HCT116 (cell line): ENCODE results near the gene NAALADL2. TPM values are rescaled to one million over a fixed set of nuclear protein-coding genes. Genes with fewer than 3 reads are reported as not detected.

Experiments used
- ATAC-seq: fragments of 200-7000 bp; cut with Tn5 transposase; 2 replicates; pipeline ENCODE4 v1.9.1; 2020; ENCODE audit warnings: mild to moderate bottlenecking, moderate library complexity
- BruUV-seq: library from RNA; stranded (reverse); fragments of 400-500 nt; replicated peaks from 2 replicates; lab custom pipeline; 2021; lab: Mats Ljungman, UMichigan
- CTCF ChIA-PET: fragments of 300-600 bp; sonication (Branson Sonifier 250); formaldehyde crosslinking; loops from one replicate; lab custom pipeline; 2021; ENCODE audit warnings: antibody characterized with exemption; lab: Charles Lee
- POLR2A ChIA-PET: fragments of 300-600, 350-600 bp; sonication (Branson Sonifier 250); formaldehyde crosslinking; loops from one replicate; lab custom pipeline; 2021; ENCODE audit warnings: antibody characterized with exemption; lab: Charles Lee
- RAD21 ChIA-PET, 2 experiments: fragments of 300-600 bp; sonication (Branson Sonifier 250); formaldehyde crosslinking; loops; one replicate each; lab custom pipeline; 2023; ENCODE audit warnings: low total read pairs in 2 of 2; ENCODE audit not compliant: uncharacterized antibody in 2 of 2, unreplicated experiment in 2 of 2, low non-redundant PET in 1 of 2; lab: Charles Lee
- DNase-seq: peaks from one replicate; pipeline ENCODE4 v3.0.0-alpha.2; 2010; ENCODE audit warnings: low read depth, low spot score
- H2AFZ ChIP-seq: fragments of 200-600 bp; shearing (Covaris generic), sonication (generic); 2 replicates; pipeline ENCODE4 v1.6.1; 2017; ENCODE audit warnings: low read depth, mixed run types, mixed read lengths, antibody characterized with exemption, low read length; ENCODE audit not compliant: poor library complexity, severe bottlenecking
- H3K27ac ChIP-seq: 2 replicates; pipeline ENCODE4 v1.5.1; 2012; ENCODE audit warnings: low read depth, low read length
- H3K27me3 ChIP-seq: fragments of 200-600 bp; sonication (generic); 2 replicates; pipeline ENCODE4 v1.6.1; 2016; ENCODE audit warnings: mixed run types, low read length, mixed read lengths; ENCODE audit not compliant: insufficient read depth
- H3K36me3 ChIP-seq, 2 experiments: fragments of 200-500 bp in 1 of 2; fragments of 200-600 bp in 1 of 2; sonication (Bioruptor generic) in 1 of 2; sonication (generic) in 1 of 2; 2 replicates each; pipeline versions ENCODE4 v1.5.1 to v1.6.1; 2014 to 2016; ENCODE audit warnings: low read length in 2 of 2, inconsistent platforms in 1 of 2, mixed read lengths in 1 of 2, mixed run types in 1 of 2; ENCODE audit not compliant: insufficient read depth in 2 of 2, control insufficient read depth in 1 of 2
- H3K4me1 ChIP-seq, 2 experiments: fragments of 200-600 bp in 1 of 2; sonication (generic) in 1 of 2; 2 replicates each; pipeline versions ENCODE4 v1.5.1 to v1.6.1; 2012 to 2017; ENCODE audit warnings: low read length in 2 of 2, inconsistent platforms in 1 of 2, mild to moderate bottlenecking in 1 of 2, mixed read lengths in 1 of 2, mixed run types in 1 of 2, moderate library complexity in 1 of 2; ENCODE audit not compliant: insufficient read depth in 2 of 2, control insufficient read depth in 1 of 2
- H3K4me2 ChIP-seq: fragments of 200-600 bp; sonication (generic); 2 replicates; pipeline ENCODE4 v1.6.1; 2017; ENCODE audit warnings: mixed run types, low read length, mixed read lengths
- H3K4me3 ChIP-seq, 2 experiments: fragments of 200-600 bp in 1 of 2; sonication (generic) in 1 of 2; replicated peaks in 1 of 2; 2 replicates each; pipeline ENCODE4 v1.5.1; 2011 to 2016; ENCODE audit warnings: low read length in 2 of 2, control low read depth in 1 of 2, low read depth in 1 of 2, mild to moderate bottlenecking in 1 of 2, mixed read lengths in 1 of 2, mixed run types in 1 of 2
- H3K79me2 ChIP-seq: fragments of 200-600 bp; sonication (generic); 2 replicates; pipeline ENCODE4 v1.6.1; 2017; ENCODE audit warnings: mild to moderate bottlenecking, mixed run types, low read length, moderate library complexity, mixed read lengths; ENCODE audit not compliant: insufficient read depth
- H3K9ac ChIP-seq: fragments of 200-600 bp; sonication (generic); 2 replicates; pipeline ENCODE4 v1.6.1; 2016; ENCODE audit warnings: low read length, mixed read lengths
- H3K9me2 ChIP-seq: fragments of 200-600 bp; sonication (generic), shearing (Covaris generic); 2 replicates; pipeline ENCODE4 v1.6.1; 2017; ENCODE audit warnings: mixed run types, mild to moderate bottlenecking, moderate library complexity; ENCODE audit not compliant: insufficient read depth
- H3K9me3 ChIP-seq, 2 experiments: fragments of 200-500 bp in 1 of 2; fragments of 200-600 bp in 1 of 2; sonication (Bioruptor generic) in 1 of 2; sonication (generic) in 1 of 2; 2 replicates each; pipeline ENCODE4 v1.6.1; 2014 to 2017; ENCODE audit warnings: low read length in 2 of 2, mixed read lengths in 2 of 2, inconsistent platforms in 1 of 2, low read depth in 1 of 2, mild to moderate bottlenecking in 1 of 2, mixed run types in 1 of 2, moderate library complexity in 1 of 2; ENCODE audit not compliant: control insufficient read depth in 1 of 2, insufficient read depth in 1 of 2
- H4K20me1 ChIP-seq: fragments of 200-600 bp; sonication (generic), shearing (Covaris generic); 2 replicates; pipeline ENCODE4 v1.6.1; 2017; ENCODE audit warnings: mixed run types, mild to moderate bottlenecking, moderate library complexity; ENCODE audit not compliant: insufficient read depth
- ELF1 ChIP-seq: IDR thresholded peaks from 2 replicates; pipeline ENCODE4 v1.6.1; 2012; ENCODE audit warnings: low read depth, borderline replicate concordance
- FOSL1 ChIP-seq: IDR thresholded peaks from 2 replicates; pipeline ENCODE4 v1.6.1; 2012; ENCODE audit warnings: low read depth
- POLR2AphosphoS5 ChIP-seq: IDR thresholded peaks from 2 replicates; pipeline ENCODE4 v1.6.1; 2011; ENCODE audit warnings: mild to moderate bottlenecking, low read depth, low read length, moderate library complexity
- SIN3A ChIP-seq: IDR thresholded peaks from 2 replicates; pipeline ENCODE4 v1.6.1; 2012; ENCODE audit warnings: low read depth
- SP1 ChIP-seq: IDR thresholded peaks from 2 replicates; pipeline ENCODE4 v1.6.1; 2012; ENCODE audit warnings: low read depth
- SRF ChIP-seq: IDR thresholded peaks from 2 replicates; pipeline ENCODE4 v1.6.1; 2012; ENCODE audit warnings: low read depth
- TCF7L2 ChIP-seq: IDR thresholded peaks from 2 replicates; pipeline ENCODE4 v1.7.0; 2011; ENCODE audit warnings: borderline replicate concordance, inconsistent platforms; ENCODE audit not compliant: insufficient read depth, insufficient read length; ENCODE audit errors: extremely low read depth
- ZNF274 ChIP-seq: fragments of 200-500 bp; sonication (Bioruptor generic); IDR thresholded peaks from 2 replicates; pipeline ENCODE4 v1.6.1; 2014; ENCODE audit warnings: mild to moderate bottlenecking, low read depth, low read length, inconsistent platforms
- intact Hi-C: fragments of 100-400 bp; cut with micrococcal nuclease; formaldehyde crosslinking; loops from 2 replicates; pipeline ENCODE4 v1.10.0; 2022
- total RNA-seq: library from RNA; stranded (reverse); gene quantifications from one replicate; pipeline ENCODE4 v1.2.1, GENCODE V29; 2021; ENCODE audit not compliant: unreplicated experiment
- TF ChIP-seq, protein P1 (sequence below): IDR thresholded peaks from 2 replicates; pipeline ENCODE4 v1.6.1; 2012
- TF ChIP-seq, protein P2 (sequence below), 3 experiments: fragments of 200-600 bp in 1 of 3; sonication (generic) in 1 of 3; IDR thresholded peaks in 2 of 3; conservative IDR thresholded peaks in 1 of 3; 2 replicates each; pipeline ENCODE4 v1.5.1; 2012 to 2017; ENCODE audit warnings: low read depth in 2 of 3, low read length in 2 of 3, antibody characterized with exemption in 1 of 3, borderline replicate concordance in 1 of 3, control low read depth in 1 of 3, mild to moderate bottlenecking in 1 of 3, mixed read lengths in 1 of 3, mixed run types in 1 of 3, moderate library complexity in 1 of 3; ENCODE audit not compliant: insufficient read depth in 1 of 3
- TF ChIP-seq, protein P3 (sequence below): IDR thresholded peaks from 2 replicates; pipeline ENCODE4 v1.6.1; 2011; ENCODE audit warnings: mild to moderate bottlenecking, low read length, moderate library complexity; ENCODE audit not compliant: insufficient replicate concordance; ENCODE audit errors: extremely low read depth

Gene NAALADL2
- total RNA-seq, 1 experiment from 2014 or later: 2.9 TPM

- ChIA-PET RAD21 (no interaction called here), CTCF (no interaction called here), POLR2A (no interaction called here)
- no peaks in the 10 kb centered on the region; the same call in 1 of the 2 replicates for H3K9me2 ChIP-seq
- no peaks in the 10 kb centered on the region for H3K36me3 ChIP-seq
- H3K27ac ChIP-seq: no peak overlapping the region
- H3K9ac ChIP-seq: no peak overlapping the region
- no peaks in the 10 kb centered on the region for H3K27me3 ChIP-seq
- no peak for ATAC-seq
- no peaks in the 10 kb centered on the region for H3K79me2 ChIP-seq
- no peak overlapping the region for H3K4me2 ChIP-seq
- H3K4me1 ChIP-seq: no peaks in the 10 kb centered on the region
- H3K9me3 ChIP-seq: no peaks in the 10 kb centered on the region
- BruUV-seq: no TSS peak
- H3K4me3 ChIP-seq: no peak overlapping the region
- TF ChIP-seq SP1 (no peak), ELF1 (no peak), POLR2AphosphoS5 (no peak), TCF7L2 (no peak), SRF (no peak), SIN3A (no peak), FOSL1 (no peak), ZNF274 (no peak)
- TF ChIP-seq, protein P1, sequence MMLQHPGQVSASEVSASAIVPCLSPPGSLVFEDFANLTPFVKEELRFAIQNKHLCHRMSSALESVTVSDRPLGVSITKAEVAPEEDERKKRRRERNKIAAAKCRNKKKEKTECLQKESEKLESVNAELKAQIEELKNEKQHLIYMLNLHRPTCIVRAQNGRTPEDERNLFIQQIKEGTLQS: no peak
- TF ChIP-seq, protein P2, sequence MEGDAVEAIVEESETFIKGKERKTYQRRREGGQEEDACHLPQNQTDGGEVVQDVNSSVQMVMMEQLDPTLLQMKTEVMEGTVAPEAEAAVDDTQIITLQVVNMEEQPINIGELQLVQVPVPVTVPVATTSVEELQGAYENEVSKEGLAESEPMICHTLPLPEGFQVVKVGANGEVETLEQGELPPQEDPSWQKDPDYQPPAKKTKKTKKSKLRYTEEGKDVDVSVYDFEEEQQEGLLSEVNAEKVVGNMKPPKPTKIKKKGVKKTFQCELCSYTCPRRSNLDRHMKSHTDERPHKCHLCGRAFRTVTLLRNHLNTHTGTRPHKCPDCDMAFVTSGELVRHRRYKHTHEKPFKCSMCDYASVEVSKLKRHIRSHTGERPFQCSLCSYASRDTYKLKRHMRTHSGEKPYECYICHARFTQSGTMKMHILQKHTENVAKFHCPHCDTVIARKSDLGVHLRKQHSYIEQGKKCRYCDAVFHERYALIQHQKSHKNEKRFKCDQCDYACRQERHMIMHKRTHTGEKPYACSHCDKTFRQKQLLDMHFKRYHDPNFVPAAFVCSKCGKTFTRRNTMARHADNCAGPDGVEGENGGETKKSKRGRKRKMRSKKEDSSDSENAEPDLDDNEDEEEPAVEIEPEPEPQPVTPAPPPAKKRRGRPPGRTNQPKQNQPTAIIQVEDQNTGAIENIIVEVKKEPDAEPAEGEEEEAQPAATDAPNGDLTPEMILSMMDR (IDR thresholded peaks at IDR 0.05 in 2 of 3, conservative IDR thresholded peaks at IDR 0.05 in 1 of 3; ENCODE audit: borderline replicate concordance in 1 of 3, insufficient read depth in 1 of 3, low read depth in 2 of 3, low read length in 2 of 3): no peak
- TF ChIP-seq, protein P3, sequence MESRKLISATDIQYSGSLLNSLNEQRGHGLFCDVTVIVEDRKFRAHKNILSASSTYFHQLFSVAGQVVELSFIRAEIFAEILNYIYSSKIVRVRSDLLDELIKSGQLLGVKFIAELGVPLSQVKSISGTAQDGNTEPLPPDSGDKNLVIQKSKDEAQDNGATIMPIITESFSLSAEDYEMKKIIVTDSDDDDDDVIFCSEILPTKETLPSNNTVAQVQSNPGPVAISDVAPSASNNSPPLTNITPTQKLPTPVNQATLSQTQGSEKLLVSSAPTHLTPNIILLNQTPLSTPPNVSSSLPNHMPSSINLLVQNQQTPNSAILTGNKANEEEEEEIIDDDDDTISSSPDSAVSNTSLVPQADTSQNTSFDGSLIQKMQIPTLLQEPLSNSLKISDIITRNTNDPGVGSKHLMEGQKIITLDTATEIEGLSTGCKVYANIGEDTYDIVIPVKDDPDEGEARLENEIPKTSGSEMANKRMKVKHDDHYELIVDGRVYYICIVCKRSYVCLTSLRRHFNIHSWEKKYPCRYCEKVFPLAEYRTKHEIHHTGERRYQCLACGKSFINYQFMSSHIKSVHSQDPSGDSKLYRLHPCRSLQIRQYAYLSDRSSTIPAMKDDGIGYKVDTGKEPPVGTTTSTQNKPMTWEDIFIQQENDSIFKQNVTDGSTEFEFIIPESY: no peak
- no peak overlapping the region for H2AFZ ChIP-seq
- no peak for DNase-seq
- no peaks in the 10 kb centered on the region for H4K20me1 ChIP-seq
- intact Hi-C loops: no loop called here
These were observed 652.2 kb downstream of the NAALADL2 start for GRCh38 chr3:175511219-175511785.
